Activated naive CD4-positive, alpha-beta T cell treated with anti-CD3 and anti-CD28 coated beads, Interleukin-2, amount 50 U/mL, for 72 hours (primary cell): ENCODE data around the gene TAF3. TPM values are rescaled to one million over a fixed set of nuclear protein-coding genes. Genes with fewer than 3 reads are reported as not detected.

Experiments used
- total RNA-seq, 2 donors: library from RNA; stranded (reverse); gene quantifications; one replicate each; pipeline ENCODE4 v1.2.3, GENCODE V29; 2022

TAF3 gene
- total RNA-seq, 2 donors from 2014 or later, result 12.0 to 16.8 TPM

Other genes starting within 250 kb of the TAF3 start
- under 1 TPM in 1 of 2 donors, not detected in 1; 0.21 TPM for gene ITIH5, start 151.5 kb upstream of the TAF3 start, total RNA-seq
- gene ITIH2, start 115.2 kb upstream of the TAF3 start, total RNA-seq, result not detected
- 10 to 100 TPM; 10.8 to 13.2 TPM for gene KIN, start 30.5 kb upstream of the TAF3 start, total RNA-seq
- gene ATP5F1C, start 30.3 kb upstream of the TAF3 start, total RNA-seq, result 100 to 1,000 TPM; 249 to 323 TPM
- 10 to 100 TPM in 1 of 2 donors, 1 to 10 TPM in 1; 5.7 to 28.9 TPM for gene GATA3, start 236.2 kb downstream of the TAF3 start, total RNA-seq